GM23338 (cell line): ENCODE results near the gene CNDP2. TPM values are rescaled to one million over a fixed set of nuclear protein-coding genes. Genes with fewer than 3 reads are reported as not detected.

ENCODE experiments used
- ATAC-seq: fragments of 200-7000 bp; cut with Tn5 transposase; 3 replicates; pipeline ENCODE4 v1.9.1; 2020
- DNase-seq: peaks from one replicate; pipeline ENCODE4 v3.0.0-alpha.2; 2015; ENCODE audit warnings: low spot score
- H2AFZ ChIP-seq: fragments of 200-600 bp; sonication (generic); 2 replicates; pipeline ENCODE4 v1.8.0; 2016; ENCODE audit warnings: antibody characterized with exemption, mild to moderate bottlenecking, moderate library complexity
- H3F3A ChIP-seq: fragments of 200-600 bp; sonication (generic); replicated peaks from 2 replicates; pipeline ENCODE4 v1.8.0; 2017; ENCODE audit warnings: antibody characterized with exemption, mixed run types, low read depth
- H3K27ac ChIP-seq: fragments of 200-600 bp; sonication (generic); 2 replicates; pipeline ENCODE4 v1.6.1; 2016; ENCODE audit warnings: low read depth
- H3K27me3 ChIP-seq: fragments of 200-600 bp; sonication (generic); 2 replicates; pipeline ENCODE4 v1.8.0; 2016; ENCODE audit warnings: mild to moderate bottlenecking, mixed run types, moderate library complexity; ENCODE audit not compliant: insufficient read depth
- H3K36me3 ChIP-seq: fragments of 200-600 bp; sonication (generic); 2 replicates; pipeline ENCODE4 v1.8.0; 2016; ENCODE audit warnings: mild to moderate bottlenecking; ENCODE audit not compliant: insufficient read depth
- H3K4me1 ChIP-seq: fragments of 200-600 bp; sonication (generic); 2 replicates; pipeline ENCODE4 v1.8.0; 2016; ENCODE audit warnings: mild to moderate bottlenecking, moderate library complexity; ENCODE audit not compliant: insufficient read depth
- H3K4me2 ChIP-seq: fragments of 200-600 bp; sonication (generic); 2 replicates; pipeline ENCODE4 v1.7.1; 2017; ENCODE audit warnings: mixed run types
- H3K4me3 ChIP-seq: fragments of 200-600 bp; sonication (generic); 2 replicates; pipeline ENCODE4 v1.6.1; 2016; ENCODE audit warnings: mixed run types
- H3K79me2 ChIP-seq: fragments of 200-600 bp; sonication (generic); replicated peaks from 2 replicates; pipeline ENCODE4 v1.8.0; 2017; ENCODE audit warnings: mild to moderate bottlenecking; ENCODE audit not compliant: insufficient read depth
- H3K9me2 ChIP-seq: fragments of 200-600 bp; sonication (generic); 2 replicates; pipeline ENCODE4 v1.8.0; 2017; ENCODE audit not compliant: insufficient read depth
- H4K20me1 ChIP-seq: fragments of 200-600 bp; sonication (generic); replicated peaks from 2 replicates; pipeline ENCODE4 v1.8.0; 2017; ENCODE audit warnings: mild to moderate bottlenecking; ENCODE audit not compliant: insufficient read depth
- H3K27ac Mint-ChIP-seq: 2 replicates; pipeline ENCODE4 v1.8.0; 2020; ENCODE audit warnings: inconsistent platforms, mild to moderate bottlenecking, moderate library complexity, mixed read lengths
- H3K27me3 Mint-ChIP-seq: 3 replicates; pipeline ENCODE4 v1.8.0; 2022; ENCODE audit warnings: low read depth, mild to moderate bottlenecking, moderate library complexity, mixed read lengths, inconsistent platforms; ENCODE audit not compliant: insufficient read depth, poor library complexity
- H3K36me3 Mint-ChIP-seq: 3 replicates; pipeline ENCODE4 v1.8.0; 2021; ENCODE audit warnings: low read depth, mild to moderate bottlenecking, inconsistent platforms, moderate library complexity, mixed read lengths
- H3K4me1 Mint-ChIP-seq: 3 replicates; pipeline ENCODE4 v1.8.0; 2020; ENCODE audit warnings: mild to moderate bottlenecking, inconsistent platforms, mixed read lengths
- H3K4me3 Mint-ChIP-seq: 3 replicates; pipeline ENCODE4 v1.8.0; 2021; ENCODE audit warnings: moderate library complexity, mild to moderate bottlenecking, inconsistent platforms, mixed read lengths
- H3K9me3 Mint-ChIP-seq: 3 replicates; pipeline ENCODE4 v1.8.0; 2020; ENCODE audit warnings: moderate library complexity, mild to moderate bottlenecking, inconsistent platforms, mixed read lengths
- CTCF ChIP-seq, 2 experiments: fragments of 200-600 bp in 1 of 2; sonication (generic) in 1 of 2; conservative IDR thresholded peaks; 2 replicates each; pipeline versions ENCODE4 v1.5.1 to v1.6.1; 2016 to 2017; ENCODE audit warnings: antibody characterized with exemption in 2 of 2, low read depth in 2 of 2, mild to moderate bottlenecking in 2 of 2, moderate library complexity in 1 of 2
- ETS1 ChIP-seq: IDR thresholded peaks from 2 replicates; pipeline ENCODE4 v1.6.1; 2016; ENCODE audit warnings: antibody characterized with exemption
- EZH2 ChIP-seq: fragments of 200-600 bp; sonication (generic); IDR thresholded peaks from one replicate; pipeline ENCODE4 v1.8.0; 2017; ENCODE audit warnings: antibody characterized with exemption, mild to moderate bottlenecking, low read depth; ENCODE audit not compliant: unreplicated experiment
- EZH2phosphoT487 ChIP-seq: fragments of 200-600 bp; sonication (generic); IDR thresholded peaks from one replicate; pipeline ENCODE4 v1.8.1; 2018; ENCODE audit warnings: antibody characterized with exemption; ENCODE audit not compliant: unreplicated experiment
- NANOG ChIP-seq: IDR thresholded peaks from 2 replicates; pipeline ENCODE4 v1.6.1; 2016; ENCODE audit warnings: antibody characterized with exemption, borderline replicate concordance
- POLR2AphosphoS5 ChIP-seq: IDR thresholded peaks from 2 replicates; pipeline ENCODE4 v1.6.1; 2016; ENCODE audit warnings: antibody characterized with exemption, low read depth
- REST ChIP-seq: IDR thresholded peaks from one replicate; pipeline ENCODE4 v1.6.1; 2018; ENCODE audit warnings: antibody characterized with exemption; ENCODE audit not compliant: unreplicated experiment
- STAT1 ChIP-seq: IDR thresholded peaks from one replicate; pipeline ENCODE4 v1.6.1; 2016; ENCODE audit warnings: antibody characterized with exemption; ENCODE audit not compliant: unreplicated experiment
- ZNF114 ChIP-seq: fragments of 250-450 bp; sonication (Bioruptor Pico); IDR thresholded peaks from 2 replicates; pipeline ENCODE4 v1.5.0; 2020; ENCODE audit warnings: mild to moderate bottlenecking, moderate library complexity
- ZNF331 ChIP-seq: fragments of 250-450 bp; sonication (Bioruptor Pico); IDR thresholded peaks from 2 replicates; pipeline ENCODE4 v1.5.0; 2020; ENCODE audit warnings: low read depth, mild to moderate bottlenecking, moderate library complexity
- polyA plus RNA-seq: library from polyadenylated mRNA; unstranded; fragments of >200 nt; fragmentation: Nextera tagmentation; extraction: Ambion mirVana; gene quantifications from 2 replicates; pipeline ENCODE4 v1.2.1, GENCODE V29; 2016
- total RNA-seq: library from RNA; depleted of rRNA; stranded (reverse); fragments of >200 nt; shearing (Covaris generic); gene quantifications from 2 replicates; pipeline ENCODE4 v1.2.3, GENCODE V29; 2014

Gene CNDP2
- total and polyA plus RNA-seq, 2 experiments from 2014 or later: 116 to 175 TPM

GRCh38 chr18:74529378-74529777 lies 33.2 kb downstream of the CNDP2 start:
- H3K4me3 Mint-ChIP-seq: no peak overlapping the region
- DNase-seq (no peak), ATAC-seq (no peak)
- no peaks in the 10 kb centered on the region for H3K4me1 ChIP-seq
- TF ChIP-seq EZH2 (no peak), CTCF (conservative IDR thresholded peaks at IDR 0.05; ENCODE audit: low read depth in 2 of 2) (no peak), STAT1 (no peak), ZNF331 (CRISPR knock-in tag) (no peak), POLR2AphosphoS5 (no peak), NANOG (no peak), REST (no peak)
- H4K20me1 ChIP-seq: no peaks in the 10 kb centered on the region
- no peak overlapping the region for H3K27ac ChIP-seq
- H3K4me2 ChIP-seq: no peak overlapping the region
- H3K9me2 ChIP-seq: peaks cover 7% of the 10 kb centered on the region; the same call in 1 of the 2 replicates
- H3K36me3 ChIP-seq: no peaks in the 10 kb centered on the region
- peaks cover 1% of the 10 kb centered on the region for H3K27me3 Mint-ChIP-seq
- no peak overlapping the region for H2AFZ ChIP-seq
- H3K36me3 Mint-ChIP-seq: peaks cover 10% of the 10 kb centered on the region; the same call in 1 of the 3 replicates
- no peak overlapping the region for H3K27ac Mint-ChIP-seq
- no peak overlapping the region for H3K4me3 ChIP-seq
- H3K4me1 Mint-ChIP-seq: no peaks in the 10 kb centered on the region
- H3K79me2 ChIP-seq: no peaks in the 10 kb centered on the region
- no peaks in the 10 kb centered on the region for H3K27me3 ChIP-seq
- no peaks in the 10 kb centered on the region for H3F3A ChIP-seq
- peaks cover 15% of the 10 kb centered on the region; the same call in 2 of the 3 replicates for H3K9me3 Mint-ChIP-seq

- H3K36me3 ChIP-seq: no peaks in the 10 kb centered on the region
- no peaks in the 10 kb centered on the region for H3K27me3 ChIP-seq
- H2AFZ ChIP-seq: no peak overlapping the region
- ATAC-seq: no peak
- no peaks in the 10 kb centered on the region for H3F3A ChIP-seq
- H3K9me3 Mint-ChIP-seq: peaks cover 12% of the 10 kb centered on the region
- H3K36me3 Mint-ChIP-seq: peaks cover 7% of the 10 kb centered on the region; the same call in 2 of the 3 replicates
- no peaks in the 10 kb centered on the region for H3K4me1 ChIP-seq
- no peak overlapping the region for H3K4me3 ChIP-seq
- no peak overlapping the region for H3K4me2 ChIP-seq
- no peaks in the 10 kb centered on the region for H3K4me1 Mint-ChIP-seq
- H3K79me2 ChIP-seq: no peaks in the 10 kb centered on the region
- peaks cover 1% of the 10 kb centered on the region for H3K27me3 Mint-ChIP-seq
- no peak for DNase-seq
- no peak overlapping the region for H3K4me3 Mint-ChIP-seq
- peaks cover 7% of the 10 kb centered on the region; the same call in 1 of the 2 replicates for H3K9me2 ChIP-seq
- no peaks in the 10 kb centered on the region for H4K20me1 ChIP-seq
- H3K27ac ChIP-seq: no peak overlapping the region
- no peak overlapping the region for H3K27ac Mint-ChIP-seq
- TF ChIP-seq ZNF331 (CRISPR knock-in tag) (no peak), EZH2phosphoT487 (no peak), ZNF114 (no peak), ETS1 (no peak)
Observed at GRCh38 chr18:74529811-74530583, 33.8 kb downstream of the CNDP2 start.
